ENCODE results near the gene ANKHD1. TPM values are rescaled to one million over a fixed set of nuclear protein-coding genes. Genes with fewer than 3 reads are reported as not detected.
A peak's percentile ranks its signal among the peaks of the same experiment; 100 is the strongest.

Gene ANKHD1
- 45.8 and 67.5 TPM in 2 replicates for total RNA-seq (2014; rRNA removed; shearing (Covaris generic))

DNA sequence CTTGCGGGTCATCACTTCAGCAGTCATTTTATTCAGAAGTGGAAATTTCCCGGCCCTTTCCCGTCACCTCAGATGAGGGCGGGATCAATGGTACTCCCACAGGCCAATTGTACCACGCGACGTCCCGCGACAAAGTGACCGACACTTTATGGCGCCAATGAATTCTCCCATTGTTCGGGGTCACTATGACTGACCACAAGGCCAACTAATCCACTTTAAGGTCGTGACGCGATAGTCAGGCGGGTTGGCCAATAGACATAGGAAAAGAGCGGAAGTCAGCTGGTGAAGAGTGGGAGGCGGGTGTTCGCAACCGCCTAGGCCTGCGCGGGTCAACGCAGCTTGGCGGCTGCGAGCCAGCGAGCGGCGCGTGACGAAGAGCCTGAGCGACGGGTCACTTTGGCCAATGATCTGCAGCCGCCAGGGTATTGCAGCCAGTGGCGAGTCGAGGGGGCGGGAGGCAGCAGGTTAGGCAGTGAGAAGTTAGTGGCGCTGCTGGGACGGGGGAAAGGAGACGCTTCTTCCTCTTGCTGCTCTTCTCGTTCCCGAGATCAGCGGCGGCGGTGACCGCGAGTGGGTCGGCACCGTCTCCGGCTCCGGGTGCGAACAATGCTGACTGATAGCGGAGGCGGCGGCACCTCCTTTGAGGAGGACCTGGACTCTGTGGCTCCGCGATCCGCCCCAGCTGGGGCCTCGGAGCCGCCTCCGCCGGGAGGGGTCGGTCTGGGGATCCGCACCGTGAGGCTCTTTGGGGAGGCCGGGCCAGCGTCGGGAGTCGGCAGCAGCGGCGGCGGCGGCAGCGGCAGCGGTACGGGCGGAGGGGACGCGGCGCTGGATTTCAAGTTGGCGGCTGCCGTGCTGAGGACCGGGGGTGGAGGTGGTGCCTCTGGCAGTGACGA is at the start of gene ANKHD1:
Gene ANKHD1 (plus strand): TSS at position 472 of the 896 bp plus-strand sequence. CDS start 135 bp downstream, at position 607.
- DNase-seq (ENCODE audit: low read depth): peak; percentile 100

DNA sequence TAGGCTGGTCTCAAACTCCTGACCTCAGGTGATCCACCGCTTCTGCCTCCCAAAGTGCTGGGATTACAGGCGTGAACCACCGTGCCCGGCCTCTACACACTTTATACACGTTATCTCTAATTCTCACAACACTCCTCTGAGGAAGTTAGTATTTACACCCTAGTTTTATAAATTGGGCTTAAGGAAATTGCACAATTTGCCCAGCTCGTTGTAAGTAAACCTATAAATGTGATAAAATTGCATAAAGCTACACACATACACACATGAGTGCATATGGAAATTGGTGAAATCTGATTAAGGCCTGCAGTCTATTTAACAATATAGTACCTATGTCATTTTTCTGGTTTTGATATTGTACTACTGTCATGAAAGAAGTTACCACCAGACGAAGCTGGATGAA is 46.1 kb upstream of the ANKHD1 start:
- no peak for DNase-seq (ENCODE audit: low read depth)

GRCh38 chr5:140356853-140357725 is 44.5 kb upstream of the ANKHD1 start:
- no peak for DNase-seq (ENCODE audit: low read depth)

- peak; percentile 90 for DNase-seq (ENCODE audit: low read depth)
Observed at GRCh38 chr5:140357726-140358093, 43.9 kb upstream of the ANKHD1 start.

- peak; percentile 54 for DNase-seq (ENCODE audit: low read depth)
Observed at GRCh38 chr5:140358738-140359310, 42.8 kb upstream of the ANKHD1 start.

- DNase-seq (ENCODE audit: low read depth): no peak
Observed at GRCh38 chr5:140360101-140360500, 41.5 kb upstream of the ANKHD1 start, which contains the start of gene SLC4A9. Gene SLC4A9 (plus strand): TSS chr5:140360194. CDS start chr5:140360237, 43 bp downstream.

DNA sequence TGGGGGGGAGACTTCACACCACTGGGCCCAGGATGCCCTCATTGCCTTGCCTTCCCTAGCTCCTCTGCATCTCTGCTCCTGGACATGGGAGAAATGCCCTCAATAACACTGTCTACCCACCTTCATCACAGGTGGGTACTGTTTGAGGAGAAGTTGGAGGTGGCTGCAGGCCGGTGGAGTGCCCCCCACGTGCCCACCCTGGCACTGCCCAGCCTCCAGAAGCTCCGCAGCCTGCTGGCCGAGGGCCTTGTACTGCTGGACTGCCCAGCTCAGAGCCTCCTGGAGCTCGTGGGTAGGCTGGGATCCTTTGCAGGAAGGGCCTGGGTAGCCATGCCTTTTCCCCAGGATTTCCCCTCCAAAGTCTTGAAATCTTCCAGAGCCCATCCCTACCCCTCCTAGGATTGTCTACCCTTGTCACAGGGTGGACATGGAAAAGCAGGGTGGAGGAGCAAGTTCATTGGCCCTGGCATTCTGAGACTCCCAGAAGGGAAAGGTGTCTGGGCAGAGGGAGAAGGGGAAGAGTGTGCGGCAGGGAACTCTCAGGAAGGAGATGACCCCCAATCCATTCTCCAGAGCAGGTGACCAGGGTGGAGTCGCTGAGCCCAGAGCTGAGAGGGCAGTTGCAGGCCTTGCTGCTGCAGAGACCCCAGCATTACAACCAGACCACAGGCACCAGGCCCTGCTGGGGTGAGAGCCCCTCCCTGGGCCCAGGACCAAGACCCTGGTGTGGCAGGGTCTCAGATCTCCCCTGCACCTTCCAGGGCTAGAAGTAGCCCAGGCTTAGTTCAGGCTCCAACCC is 40.8 kb upstream of the ANKHD1 start:
- DNase-seq (ENCODE audit: low read depth): no peak

DNA sequence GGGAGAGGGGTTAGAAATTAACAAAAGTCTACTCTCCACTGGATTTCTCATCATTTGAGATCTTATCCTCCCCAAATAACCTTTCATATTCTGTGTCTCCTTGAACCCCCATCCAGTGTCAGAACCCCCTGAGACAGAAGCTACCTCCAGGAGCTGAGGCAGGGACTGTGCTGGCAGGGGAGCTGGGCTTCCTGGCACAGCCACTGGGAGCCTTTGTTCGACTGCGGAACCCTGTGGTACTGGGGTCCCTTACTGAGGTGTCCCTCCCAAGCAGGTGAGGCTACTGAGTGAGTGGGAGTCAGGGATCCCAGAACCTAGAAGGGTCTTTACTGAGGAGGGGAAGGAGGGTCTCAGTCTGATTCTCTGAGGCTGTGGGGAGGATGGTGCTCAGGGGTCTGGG is 39.7 kb upstream of the ANKHD1 start:
- no peak for DNase-seq (ENCODE audit: low read depth)

GRCh38 chr5:140362311-140362710 is 39.3 kb upstream of the ANKHD1 start:
- DNase-seq (ENCODE audit: low read depth): no peak

DNA sequence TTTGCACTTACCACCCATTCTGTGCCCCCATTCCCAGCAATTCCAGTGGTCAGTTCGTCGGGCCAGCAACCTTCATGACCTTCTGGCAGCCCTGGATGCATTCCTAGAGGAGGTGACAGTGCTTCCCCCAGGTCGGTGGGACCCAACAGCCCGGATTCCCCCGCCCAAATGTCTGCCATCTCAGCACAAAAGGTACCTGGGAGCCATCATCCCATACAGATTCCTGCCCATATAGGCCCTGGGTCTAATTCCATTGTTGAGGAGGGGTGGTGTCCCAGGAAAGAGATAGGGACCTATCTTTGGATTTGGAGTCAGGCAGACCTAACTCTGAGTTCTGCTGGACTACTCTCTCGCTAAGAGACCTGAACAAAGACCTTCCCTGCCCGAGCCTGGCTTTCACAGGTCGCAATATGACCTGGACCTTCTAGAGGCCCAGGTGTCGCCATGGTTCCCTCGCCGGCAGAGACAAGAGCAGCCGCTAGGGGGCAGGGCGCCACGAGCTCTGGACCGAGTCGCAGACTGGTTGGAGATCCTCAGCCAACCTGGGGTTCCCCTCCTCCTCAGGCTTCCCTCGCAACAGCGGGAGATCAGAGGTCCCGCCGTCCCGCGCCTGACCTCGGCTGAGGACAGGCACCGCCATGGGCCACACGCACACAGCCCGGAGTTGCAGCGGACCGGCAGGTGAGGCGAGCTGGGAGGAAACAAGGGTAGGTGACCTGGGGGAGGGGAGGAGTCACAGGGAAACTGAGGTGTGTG is 38.6 kb upstream of the ANKHD1 start:
- peak; percentile 83 for DNase-seq (ENCODE audit: low read depth)

DNA sequence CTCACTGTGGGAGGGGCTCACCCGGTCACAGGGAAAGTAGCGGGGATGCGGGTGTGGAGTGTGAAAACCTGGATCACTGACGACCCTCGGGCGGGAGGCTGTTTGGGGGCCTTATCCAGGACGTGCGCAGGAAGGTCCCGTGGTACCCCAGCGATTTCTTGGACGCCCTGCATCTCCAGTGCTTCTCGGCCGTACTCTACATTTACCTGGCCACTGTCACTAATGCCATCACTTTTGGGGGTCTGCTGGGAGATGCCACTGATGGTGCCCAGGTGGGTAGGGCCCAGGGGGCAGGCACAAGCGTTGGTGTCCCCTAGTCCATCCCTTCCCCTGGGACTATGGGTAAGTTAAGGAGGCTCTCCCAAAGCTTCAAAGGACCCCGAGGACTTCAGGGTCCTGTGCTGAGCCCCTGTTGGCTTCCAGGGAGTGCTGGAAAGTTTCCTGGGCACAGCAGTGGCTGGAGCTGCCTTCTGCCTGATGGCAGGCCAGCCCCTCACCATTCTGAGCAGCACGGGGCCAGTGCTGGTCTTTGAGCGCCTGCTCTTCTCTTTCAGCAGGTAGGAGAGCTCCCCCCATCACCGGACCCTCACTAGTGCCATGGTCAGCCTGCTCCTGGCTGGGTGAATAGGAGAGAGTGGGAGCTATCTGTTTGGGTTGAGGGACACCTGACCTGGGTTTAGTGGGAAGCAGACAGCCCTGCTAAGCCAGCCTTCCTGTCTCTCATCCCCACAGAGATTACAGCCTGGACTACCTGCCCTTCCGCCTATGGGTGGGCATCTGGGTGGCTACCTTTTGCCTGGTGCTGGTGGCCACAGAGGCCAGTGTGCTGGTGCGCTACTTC is 37.8 kb upstream of the ANKHD1 start:
- DNase-seq (ENCODE audit: low read depth): no peak

GRCh38 chr5:140364472-140364765 is 37.2 kb upstream of the ANKHD1 start:
- DNase-seq (ENCODE audit: low read depth): no peak

DNA sequence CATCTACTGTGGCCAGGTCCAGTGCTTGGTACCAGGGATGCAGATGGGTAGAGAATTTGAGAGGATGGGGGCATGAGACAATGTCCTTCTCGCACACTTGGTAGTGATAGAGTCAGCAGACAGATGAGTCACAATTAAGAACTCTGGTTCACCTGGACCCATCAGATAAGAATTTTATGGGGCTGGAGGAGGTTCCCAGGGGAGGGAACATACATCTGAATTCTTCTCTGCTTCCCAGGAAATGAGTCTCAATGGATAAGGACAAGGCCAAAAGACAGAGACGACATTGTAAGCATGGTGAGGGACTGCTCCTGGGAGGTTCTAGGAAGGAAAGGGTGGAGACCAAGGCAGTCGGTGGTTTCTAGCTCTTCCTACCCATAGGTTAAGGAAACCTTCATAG is 36.4 kb upstream of the ANKHD1 start:
- DNase-seq (ENCODE audit: low read depth): no peak

- no peak for DNase-seq (ENCODE audit: low read depth)
Observed at GRCh38 chr5:140365941-140366340, 35.7 kb upstream of the ANKHD1 start.

DNA sequence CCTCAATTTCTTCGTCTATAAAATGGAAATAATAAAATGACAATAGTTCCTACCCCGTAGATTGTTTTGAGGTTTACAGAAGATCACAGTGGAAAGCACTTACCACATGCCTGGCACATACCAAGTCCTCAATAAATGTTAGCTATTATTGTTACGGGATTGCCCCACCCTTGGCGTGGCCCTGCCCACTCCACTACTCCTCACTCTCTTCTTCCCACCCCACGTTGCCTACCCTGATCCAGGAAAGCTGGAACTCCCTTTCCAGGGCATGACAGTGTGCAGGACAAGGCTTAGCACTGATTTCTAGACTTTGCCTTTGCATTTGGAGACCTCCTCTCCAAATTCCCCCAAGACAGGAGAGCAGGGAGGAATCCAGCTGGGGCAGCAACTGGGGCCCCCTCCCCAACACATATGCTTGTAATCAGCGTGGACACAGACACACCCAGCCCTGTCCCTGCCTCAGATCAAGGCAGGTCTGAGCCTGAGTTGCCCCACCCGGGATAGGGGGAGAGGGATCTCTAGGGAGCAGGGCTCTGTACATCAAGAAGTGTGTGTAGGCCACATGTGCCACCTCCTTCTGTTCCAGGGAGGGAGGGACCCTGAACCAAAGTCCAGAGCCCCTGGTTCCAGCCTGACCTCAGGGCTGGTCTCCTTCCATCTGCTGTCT is 34.9 kb upstream of the ANKHD1 start:
- DNase-seq (ENCODE audit: low read depth): no peak

DNA sequence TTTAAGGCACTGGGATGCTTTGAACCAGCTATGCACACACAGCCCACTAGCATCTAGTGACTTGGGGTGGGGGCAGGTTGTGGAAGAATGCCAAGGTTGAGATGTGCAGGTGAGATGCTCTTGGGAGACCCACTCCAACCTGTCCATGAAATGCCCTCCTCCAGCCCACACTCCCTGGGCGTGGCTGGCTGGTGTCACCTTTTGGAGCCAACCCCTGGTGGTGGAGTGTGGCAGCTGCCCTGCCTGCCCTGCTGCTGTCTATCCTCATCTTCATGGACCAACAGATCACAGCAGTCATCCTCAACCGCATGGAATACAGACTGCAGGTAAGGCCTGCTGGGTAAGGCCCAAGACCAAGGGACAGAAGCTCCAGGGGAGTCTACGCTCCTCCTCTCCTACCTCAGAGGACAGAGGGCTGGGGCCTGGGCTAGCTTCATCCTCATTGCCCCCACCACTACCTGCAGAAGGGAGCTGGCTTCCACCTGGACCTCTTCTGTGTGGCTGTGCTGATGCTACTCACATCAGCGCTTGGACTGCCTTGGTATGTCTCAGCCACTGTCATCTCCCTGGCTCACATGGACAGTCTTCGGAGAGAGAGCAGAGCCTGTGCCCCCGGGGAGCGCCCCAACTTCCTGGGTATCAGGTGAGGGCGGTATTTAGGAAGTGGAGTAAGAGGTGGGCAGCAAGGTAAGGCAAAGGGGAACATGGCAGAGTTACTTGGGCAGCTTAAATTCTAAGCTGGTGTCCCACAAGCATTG is 34.2 kb upstream of the ANKHD1 start:
- DNase-seq (ENCODE audit: low read depth): no peak

DNA sequence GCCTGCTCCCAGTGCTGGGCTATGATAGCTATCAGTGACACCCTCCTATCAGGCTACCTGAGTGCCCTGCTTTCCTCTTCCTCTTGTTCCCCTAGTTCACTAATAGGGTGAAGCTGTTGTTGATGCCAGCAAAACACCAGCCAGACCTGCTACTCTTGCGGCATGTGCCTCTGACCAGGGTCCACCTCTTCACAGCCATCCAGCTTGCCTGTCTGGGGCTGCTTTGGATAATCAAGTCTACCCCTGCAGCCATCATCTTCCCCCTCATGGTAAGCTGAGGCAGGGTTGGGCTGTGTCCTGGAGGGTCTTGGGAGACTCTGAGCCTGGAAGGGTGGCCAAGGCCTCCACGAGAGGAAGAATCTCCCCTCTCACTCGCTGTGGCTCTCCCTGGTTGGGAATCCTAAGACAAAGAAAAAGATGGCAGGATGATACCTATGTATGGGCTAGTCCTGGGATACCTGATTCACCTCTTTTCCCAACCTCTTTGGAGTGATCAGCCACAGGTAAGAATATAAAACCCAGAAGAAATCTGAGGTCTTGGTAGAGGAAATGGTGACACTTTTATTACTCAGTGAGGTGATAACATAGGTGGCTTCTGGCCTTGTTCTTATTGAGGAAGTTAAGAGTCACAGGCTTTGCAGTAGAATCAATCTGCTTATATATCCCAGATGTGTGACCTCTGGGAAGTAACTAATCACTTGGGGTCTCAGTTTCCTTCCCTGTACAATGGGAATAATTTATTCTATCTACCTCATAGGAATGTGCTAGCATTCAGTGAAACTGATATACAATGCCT is 30.1 kb upstream of the ANKHD1 start:
- no peak for DNase-seq (ENCODE audit: low read depth)
